ENCODE data around the gene ATP2B2.
"Not testable (repeated sequence)": the region's sequence is repeated elsewhere in the genome, so short reads cannot be mapped to it uniquely, and the experiment has no call there.

The ATP2B2 gene

GRCh38 chr3:10547841-10548783, 42.7 kb upstream of the ATP2B2 start:
- Histone ChIP-seq H3K4me1 (ENCODE audit: control insufficient read depth, insufficient read depth, low read length, poor library complexity, severe bottlenecking) (no peaks in the 10 kb centered on the region), H3K27ac (ENCODE audit: low read depth, low read length, severe bottlenecking) (no peak overlapping the region), H3K36me3 (ENCODE audit: control insufficient read depth, insufficient read depth, low read length) (no peaks in the 10 kb centered on the region), H3K9me3 (ENCODE audit: control insufficient read depth, low read length) (peaks cover 1% of the 10 kb centered on the region), H3K4me3 (ENCODE audit: extremely low read depth, insufficient read depth, low read length, poor library complexity, severe bottlenecking) (no peak overlapping the region)
- 66 to 74% methylated on average over 3 to 5 of the region's 6 CpGs for WGBS, 2 experiments (ENCODE audit: insufficient coverage in 2 of 2)

DNA sequence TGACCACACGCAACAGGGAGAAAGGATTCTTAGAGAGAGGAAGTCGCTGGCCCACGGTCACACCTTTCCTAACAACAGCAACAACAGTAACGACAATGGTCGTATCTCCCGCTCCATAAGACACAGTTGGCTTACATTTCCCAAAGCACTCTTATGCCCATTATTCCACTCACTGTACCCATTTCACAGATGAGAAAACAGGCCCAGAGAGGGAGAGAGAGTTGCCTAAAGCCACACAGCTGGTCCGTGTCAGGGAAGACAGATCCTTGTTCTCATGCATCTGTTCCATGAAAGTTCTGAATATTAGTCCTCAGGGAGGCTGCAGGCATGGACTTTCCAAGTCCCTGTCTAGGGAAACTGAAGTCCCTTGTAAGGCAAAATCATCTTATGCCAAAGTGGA, 42.0 kb upstream of the ATP2B2 start:
- Histone ChIP-seq H3K36me3 (ENCODE audit: control insufficient read depth, insufficient read depth, low read length) (no peaks in the 10 kb centered on the region), H3K4me3 (ENCODE audit: extremely low read depth, insufficient read depth, low read length, poor library complexity, severe bottlenecking) (no peak overlapping the region), H3K4me1 (ENCODE audit: control insufficient read depth, insufficient read depth, low read length, poor library complexity, severe bottlenecking) (no peaks in the 10 kb centered on the region), H3K9me3 (ENCODE audit: control insufficient read depth, low read length) (peaks cover 8% of the 10 kb centered on the region), H3K27ac (ENCODE audit: low read depth, low read length, severe bottlenecking) (no peak overlapping the region)
- 82 to 83% methylated on average over 1 to 3 of the region's 7 CpGs for WGBS, 2 experiments (ENCODE audit: insufficient coverage in 2 of 2)

DNA sequence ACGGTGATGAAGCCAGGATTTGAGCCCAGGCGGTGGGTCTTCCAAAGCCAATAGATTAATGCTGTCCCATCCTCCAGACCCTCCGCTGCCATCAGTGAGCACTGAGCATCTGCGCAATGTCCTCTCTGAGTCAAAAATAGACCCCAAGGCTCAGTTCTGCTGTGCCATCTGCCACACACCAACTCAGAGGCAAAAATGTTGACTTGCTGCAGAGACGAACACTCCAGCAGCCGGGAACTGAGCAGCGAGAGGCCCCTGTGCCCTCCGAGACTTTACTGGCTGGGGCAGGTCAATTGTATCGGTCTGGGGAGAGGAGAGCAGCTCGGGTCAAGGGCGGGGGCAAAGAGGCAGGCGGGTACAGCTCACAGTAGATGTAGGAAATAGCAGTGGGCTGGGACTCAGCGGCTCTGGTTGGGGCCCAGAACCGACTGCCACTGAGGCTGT, 41.5 kb upstream of the ATP2B2 start:
- no peak overlapping the region for H3K4me3 ChIP-seq (ENCODE audit: extremely low read depth, insufficient read depth, low read length, poor library complexity, severe bottlenecking)
- no peaks in the 10 kb centered on the region for H3K36me3 ChIP-seq (ENCODE audit: control insufficient read depth, insufficient read depth, low read length)
- peaks cover 11% of the 10 kb centered on the region for H3K9me3 ChIP-seq (ENCODE audit: control insufficient read depth, low read length)
- H3K27ac ChIP-seq (ENCODE audit: low read depth, low read length, severe bottlenecking), result no peak overlapping the region
- H3K4me1 ChIP-seq (ENCODE audit: control insufficient read depth, insufficient read depth, low read length, poor library complexity, severe bottlenecking), result no peaks in the 10 kb centered on the region
- WGBS, 2 experiments (ENCODE audit: insufficient coverage in 2 of 2), result 88 to 97% methylated on average over 11 to 14 of the region's 14 CpGs

- 85 to 90% methylated on average over 3 to 4 of the region's 5 CpGs for WGBS, 2 experiments (ENCODE audit: insufficient coverage in 2 of 2)
- Histone ChIP-seq H3K27ac (ENCODE audit: low read depth, low read length, severe bottlenecking) (no peak overlapping the region), H3K4me1 (ENCODE audit: control insufficient read depth, insufficient read depth, low read length, poor library complexity, severe bottlenecking) (no peaks in the 10 kb centered on the region), H3K9me3 (ENCODE audit: control insufficient read depth, low read length) (peaks cover 11% of the 10 kb centered on the region), H3K36me3 (ENCODE audit: control insufficient read depth, insufficient read depth, low read length) (no peaks in the 10 kb centered on the region), H3K4me3 (ENCODE audit: extremely low read depth, insufficient read depth, low read length, poor library complexity, severe bottlenecking) (no peak overlapping the region)
Measured at GRCh38 chr3:10546181-10546624, 40.8 kb upstream of the ATP2B2 start.

DNA sequence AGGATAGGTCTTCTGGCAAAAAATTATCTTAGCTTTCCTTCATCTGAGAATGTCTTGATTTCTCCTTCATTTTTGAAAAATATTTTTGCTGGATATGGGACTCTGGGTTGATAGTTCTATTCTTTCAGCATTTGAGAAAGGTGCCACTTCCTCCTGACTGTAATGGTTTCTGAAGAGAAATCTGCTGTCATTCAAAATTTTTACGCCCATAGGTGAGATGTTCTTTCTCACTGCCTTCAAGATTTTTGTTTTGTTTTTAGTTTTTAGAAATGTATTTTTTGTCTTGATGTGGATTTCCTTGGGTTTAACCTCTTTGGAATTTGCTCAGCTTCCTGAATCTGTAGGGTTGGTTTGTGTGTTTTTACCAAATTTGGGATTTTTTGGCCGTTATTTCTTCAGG, 37.1 kb upstream of the ATP2B2 start:
- 60% methylated on average over 1 of the region's 2 CpGs; no CpG with 5 or more reads in 1 of the 2 experiments for WGBS, 2 experiments (ENCODE audit: insufficient coverage in 2 of 2)
- no peaks in the 10 kb centered on the region for H3K36me3 ChIP-seq (ENCODE audit: control insufficient read depth, insufficient read depth, low read length)
- H3K4me1 ChIP-seq (ENCODE audit: control insufficient read depth, insufficient read depth, low read length, poor library complexity, severe bottlenecking), result no peaks in the 10 kb centered on the region
- H3K4me3 ChIP-seq (ENCODE audit: extremely low read depth, insufficient read depth, low read length, poor library complexity, severe bottlenecking), result no peak overlapping the region
- peaks cover 11% of the 10 kb centered on the region for H3K9me3 ChIP-seq (ENCODE audit: control insufficient read depth, low read length)
- no peak overlapping the region for H3K27ac ChIP-seq (ENCODE audit: low read depth, low read length, severe bottlenecking)

GRCh38 chr3:10540347-10540746, 35.0 kb upstream of the ATP2B2 start:
- peaks cover 11% of the 10 kb centered on the region for H3K9me3 ChIP-seq (ENCODE audit: control insufficient read depth, low read length)
- not testable (repeated sequence) for H3K4me3 ChIP-seq (ENCODE audit: extremely low read depth, insufficient read depth, low read length, poor library complexity, severe bottlenecking); H3K36me3 ChIP-seq (ENCODE audit: control insufficient read depth, insufficient read depth, low read length); H3K4me1 ChIP-seq (ENCODE audit: control insufficient read depth, insufficient read depth, low read length, poor library complexity, severe bottlenecking); H3K27ac ChIP-seq (ENCODE audit: low read depth, low read length, severe bottlenecking)
- WGBS, 2 experiments (ENCODE audit: insufficient coverage in 2 of 2), result 80 to 86% methylated on average over 4 of the region's 6 CpGs

DNA sequence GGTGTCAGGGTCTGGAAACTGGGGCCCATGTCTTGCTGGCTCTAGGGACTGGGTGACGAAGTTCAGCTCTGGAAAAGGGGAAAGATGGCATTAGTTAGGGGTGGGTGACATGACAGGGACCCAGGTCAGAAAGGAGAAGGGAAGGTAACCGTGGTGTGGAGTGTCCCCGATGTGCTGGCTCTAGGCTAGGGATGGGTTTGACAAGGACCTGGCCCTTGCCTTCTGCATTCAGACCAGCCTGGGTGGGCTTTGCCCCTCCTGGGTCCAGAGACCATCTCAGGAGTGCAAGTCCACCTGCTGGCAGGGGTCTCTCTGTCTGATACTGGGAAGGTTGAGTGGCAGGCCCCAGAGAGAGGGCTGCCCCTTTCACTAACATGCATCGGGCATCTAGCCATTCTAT, 28.7 kb upstream of the ATP2B2 start:
- H3K27ac ChIP-seq (ENCODE audit: low read depth, low read length, severe bottlenecking), result no peak overlapping the region
- no peaks in the 10 kb centered on the region for H3K4me1 ChIP-seq (ENCODE audit: control insufficient read depth, insufficient read depth, low read length, poor library complexity, severe bottlenecking)
- H3K9me3 ChIP-seq (ENCODE audit: control insufficient read depth, low read length), result no peaks in the 10 kb centered on the region
- H3K36me3 ChIP-seq (ENCODE audit: control insufficient read depth, insufficient read depth, low read length), result no peaks in the 10 kb centered on the region
- H3K4me3 ChIP-seq (ENCODE audit: extremely low read depth, insufficient read depth, low read length, poor library complexity, severe bottlenecking), result no peak overlapping the region
- 86 to 100% methylated on average over 3 to 4 of the region's 4 CpGs for WGBS, 2 experiments (ENCODE audit: insufficient coverage in 2 of 2)

DNA sequence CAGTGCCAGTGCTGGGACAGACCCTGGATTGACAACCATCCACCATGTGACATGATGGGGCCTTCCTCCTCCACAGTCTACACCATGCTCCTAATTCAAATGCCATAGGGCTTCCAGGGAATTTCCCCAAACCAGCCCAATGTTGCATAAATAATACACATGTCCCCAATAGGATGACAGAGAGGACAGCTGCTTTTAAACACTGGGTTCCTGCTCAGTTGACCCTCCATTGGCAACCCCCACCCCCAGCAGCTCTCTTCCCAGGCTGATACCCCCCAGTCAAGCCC, 28.3 kb upstream of the ATP2B2 start:
- Histone ChIP-seq H3K4me3 (ENCODE audit: extremely low read depth, insufficient read depth, low read length, poor library complexity, severe bottlenecking) (no peak overlapping the region), H3K4me1 (ENCODE audit: control insufficient read depth, insufficient read depth, low read length, poor library complexity, severe bottlenecking) (no peaks in the 10 kb centered on the region), H3K9me3 (ENCODE audit: control insufficient read depth, low read length) (no peaks in the 10 kb centered on the region), H3K27ac (ENCODE audit: low read depth, low read length, severe bottlenecking) (no peak overlapping the region), H3K36me3 (ENCODE audit: control insufficient read depth, insufficient read depth, low read length) (no peaks in the 10 kb centered on the region)

- no peaks in the 10 kb centered on the region for H3K9me3 ChIP-seq (ENCODE audit: control insufficient read depth, low read length)
- WGBS, 2 experiments (ENCODE audit: insufficient coverage in 2 of 2), result 85 to 97% methylated on average over 5 to 7 of the region's 7 CpGs
- H3K4me1 ChIP-seq (ENCODE audit: control insufficient read depth, insufficient read depth, low read length, poor library complexity, severe bottlenecking), result no peaks in the 10 kb centered on the region
- no peak overlapping the region for H3K4me3 ChIP-seq (ENCODE audit: extremely low read depth, insufficient read depth, low read length, poor library complexity, severe bottlenecking)
- no peaks in the 10 kb centered on the region for H3K36me3 ChIP-seq (ENCODE audit: control insufficient read depth, insufficient read depth, low read length)
- no peak overlapping the region for H3K27ac ChIP-seq (ENCODE audit: low read depth, low read length, severe bottlenecking)
Measured at GRCh38 chr3:10532939-10533736, 27.8 kb upstream of the ATP2B2 start.

GRCh38 chr3:10531031-10531430, 25.6 kb upstream of the ATP2B2 start:
- Histone ChIP-seq H3K4me1 (ENCODE audit: control insufficient read depth, insufficient read depth, low read length, poor library complexity, severe bottlenecking) (no peaks in the 10 kb centered on the region), H3K9me3 (ENCODE audit: control insufficient read depth, low read length) (no peaks in the 10 kb centered on the region), H3K27ac (ENCODE audit: low read depth, low read length, severe bottlenecking) (no peak overlapping the region), H3K4me3 (ENCODE audit: extremely low read depth, insufficient read depth, low read length, poor library complexity, severe bottlenecking) (no peak overlapping the region), H3K36me3 (ENCODE audit: control insufficient read depth, insufficient read depth, low read length) (no peaks in the 10 kb centered on the region)
- 76 to 86% methylated on average over 4 to 5 of the region's 6 CpGs for WGBS, 2 experiments (ENCODE audit: insufficient coverage in 2 of 2)

DNA sequence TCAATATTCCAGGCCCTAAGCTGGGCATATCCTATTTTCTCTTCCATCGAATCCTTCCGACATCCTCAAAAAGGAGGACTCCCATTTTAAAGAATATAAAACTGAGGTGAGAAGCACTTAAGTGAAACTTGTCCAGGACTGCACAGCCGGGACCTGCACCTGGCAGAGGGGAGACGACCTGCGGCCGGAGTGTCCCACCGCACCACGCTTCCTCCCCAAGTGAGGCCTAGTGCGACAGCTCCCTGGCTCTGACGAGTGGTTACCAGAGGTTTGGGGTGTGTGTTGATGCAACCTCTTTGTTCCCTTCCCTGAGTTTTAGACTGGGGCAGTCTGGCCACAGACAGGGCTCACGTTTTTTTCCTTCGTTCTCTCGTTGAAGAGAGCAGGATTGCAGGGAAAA, 24.9 kb upstream of the ATP2B2 start:
- WGBS, 2 experiments (ENCODE audit: insufficient coverage in 2 of 2), result 83 to 87% methylated on average over 8 to 11 of the region's 13 CpGs
- Histone ChIP-seq H3K27ac (ENCODE audit: low read depth, low read length, severe bottlenecking) (no peak overlapping the region), H3K36me3 (ENCODE audit: control insufficient read depth, insufficient read depth, low read length) (no peaks in the 10 kb centered on the region), H3K4me1 (ENCODE audit: control insufficient read depth, insufficient read depth, low read length, poor library complexity, severe bottlenecking) (no peaks in the 10 kb centered on the region), H3K4me3 (ENCODE audit: extremely low read depth, insufficient read depth, low read length, poor library complexity, severe bottlenecking) (no peak overlapping the region), H3K9me3 (ENCODE audit: control insufficient read depth, low read length) (no peaks in the 10 kb centered on the region)
